H9 (cell line): ENCODE measurements around the gene WDFY1. TPM values are rescaled to one million over a fixed set of nuclear protein-coding genes. Genes with fewer than 3 reads are reported as not detected.

Experiments
- DNase-seq: peaks from one replicate; pipeline ENCODE4 v3.0.0-alpha.2; 2017
- H2AFZ ChIP-seq: one replicate; pipeline ENCODE4 v1.6.1; 2013; ENCODE audit warnings: mild to moderate bottlenecking, low read length, control low read depth, moderate library complexity
- H2AK5ac ChIP-seq: 2 replicates; pipeline ENCODE4 v1.6.1; 2013; ENCODE audit warnings: low read length, control low read depth, mixed read lengths; ENCODE audit not compliant: insufficient read length
- H2BK120ac ChIP-seq: one replicate; pipeline ENCODE4 v1.6.1; 2013; ENCODE audit warnings: low read depth, mild to moderate bottlenecking, low read length, control low read depth, inconsistent platforms; ENCODE audit not compliant: poor library complexity, severe bottlenecking
- H2BK12ac ChIP-seq: 2 replicates; pipeline ENCODE4 v1.6.1; 2013; ENCODE audit warnings: low read length, control low read depth, mixed read lengths, low read depth; ENCODE audit not compliant: insufficient read length
- H2BK15ac ChIP-seq: 2 replicates; pipeline ENCODE4 v1.6.1; 2013; ENCODE audit warnings: low read depth, low read length, control low read depth
- H2BK20ac ChIP-seq: one replicate; pipeline ENCODE4 v1.6.1; 2013; ENCODE audit warnings: low read depth, mild to moderate bottlenecking, low read length, control low read depth, inconsistent platforms; ENCODE audit not compliant: poor library complexity, severe bottlenecking
- H2BK5ac ChIP-seq: 2 replicates; pipeline ENCODE4 v1.6.1; 2013; ENCODE audit warnings: low read length, control low read depth, mixed read lengths; ENCODE audit not compliant: insufficient read length
- H3K14ac ChIP-seq: 2 replicates; pipeline ENCODE4 v1.6.1; 2013; ENCODE audit warnings: low read length, control low read depth; ENCODE audit not compliant: insufficient read depth
- H3K18ac ChIP-seq: 2 replicates; pipeline ENCODE4 v1.6.1; 2013; ENCODE audit warnings: low read depth, mild to moderate bottlenecking, mixed read lengths, low read length, control low read depth; ENCODE audit not compliant: insufficient read length
- H3K23ac ChIP-seq: 2 replicates; pipeline ENCODE4 v1.6.1; 2013; ENCODE audit warnings: low read length, control low read depth, mixed read lengths, low read depth; ENCODE audit not compliant: insufficient read length
- H3K23me2 ChIP-seq: 2 replicates; pipeline ENCODE4 v1.6.1; 2013; ENCODE audit warnings: low read depth, mild to moderate bottlenecking, mixed read lengths, low read length, control low read depth; ENCODE audit not compliant: insufficient read length, poor library complexity, severe bottlenecking
- H3K27ac ChIP-seq: 2 replicates; pipeline ENCODE4 v1.5.1; 2013; ENCODE audit warnings: low read length, control low read depth, mixed read lengths, low read depth; ENCODE audit not compliant: insufficient read length
- H3K27me3 ChIP-seq: 2 replicates; pipeline ENCODE4 v1.6.1; 2013; ENCODE audit warnings: low read length, control low read depth, inconsistent platforms; ENCODE audit not compliant: insufficient read depth
- H3K4ac ChIP-seq: 2 replicates; pipeline ENCODE4 v1.6.1; 2013; ENCODE audit warnings: low read depth, mild to moderate bottlenecking, control low read depth, inconsistent platforms, low read length, moderate library complexity
- H3K4me1 ChIP-seq: 2 replicates; pipeline ENCODE4 v1.6.1; 2013; ENCODE audit warnings: low read length, control low read depth, inconsistent platforms; ENCODE audit not compliant: insufficient read depth
- H3K4me2 ChIP-seq: 2 replicates; pipeline ENCODE4 v1.6.1; 2013; ENCODE audit warnings: low read length, control low read depth, mixed read lengths; ENCODE audit not compliant: insufficient read length, insufficient read depth
- H3K56ac ChIP-seq: 2 replicates; pipeline ENCODE4 v1.6.1; 2013; ENCODE audit warnings: low read depth, mild to moderate bottlenecking, mixed read lengths, low read length, control low read depth; ENCODE audit not compliant: insufficient read length
- H3K79me1 ChIP-seq: 2 replicates; pipeline ENCODE4 v1.6.1; 2013; ENCODE audit warnings: low read depth, mild to moderate bottlenecking, moderate library complexity, low read length, control low read depth, inconsistent platforms; ENCODE audit not compliant: insufficient read depth, poor library complexity, severe bottlenecking
- H3K79me2 ChIP-seq: 2 replicates; pipeline ENCODE4 v1.6.1; 2013; ENCODE audit warnings: low read length, control low read depth, inconsistent platforms; ENCODE audit not compliant: insufficient read depth
- H3K9ac ChIP-seq: 2 replicates; pipeline ENCODE4 v1.6.1; 2013; ENCODE audit warnings: low read length, control low read depth, mixed read lengths; ENCODE audit not compliant: insufficient read length; ENCODE audit errors: extremely low read depth
- H3K9me3 ChIP-seq: one replicate; pipeline ENCODE4 v1.6.1; 2013; ENCODE audit warnings: low read depth, low read length, inconsistent platforms; ENCODE audit not compliant: control insufficient read depth
- H3T11ph ChIP-seq: one replicate; pipeline ENCODE4 v1.6.1; 2013; ENCODE audit warnings: mild to moderate bottlenecking, low read length, control low read depth, inconsistent platforms
- H4K20me1 ChIP-seq: one replicate; pipeline ENCODE4 v1.6.1; 2013; ENCODE audit not compliant: control insufficient read depth, insufficient read length, insufficient read depth
- H4K5ac ChIP-seq: 2 replicates; pipeline ENCODE4 v1.6.1; 2013; ENCODE audit warnings: low read depth, mild to moderate bottlenecking, mixed read lengths, low read length, control low read depth; ENCODE audit not compliant: insufficient read length
- H4K8ac ChIP-seq: replicated peaks from 2 replicates; pipeline ENCODE4 v1.6.1; 2013; ENCODE audit warnings: low read length, control low read depth, mixed read lengths, low read depth; ENCODE audit not compliant: insufficient read length
- H4K91ac ChIP-seq: 2 replicates; pipeline ENCODE4 v1.6.1; 2013; ENCODE audit warnings: low read depth, mild to moderate bottlenecking, moderate library complexity, mixed read lengths, low read length, control low read depth; ENCODE audit not compliant: insufficient read length
- H3K27ac Mint-ChIP-seq, 3 experiments: 2 replicates in 2 of 3; 3 replicates in 1 of 3; pipeline ENCODE4 v1.8.0; 2020 to 2021; ENCODE audit warnings: mixed read lengths in 3 of 3, mild to moderate bottlenecking in 1 of 3, moderate library complexity in 1 of 3
- H3K27me3 Mint-ChIP-seq: 2 replicates; pipeline ENCODE4 v1.8.0; 2021; ENCODE audit warnings: low read depth, mild to moderate bottlenecking, moderate library complexity, mixed read lengths
- H3K36me3 Mint-ChIP-seq, 3 experiments: 2 replicates in 2 of 3; 3 replicates in 1 of 3; pipeline ENCODE4 v1.8.0; 2020 to 2021; ENCODE audit warnings: low read depth in 3 of 3, mixed read lengths in 3 of 3; ENCODE audit not compliant: insufficient read depth in 1 of 3
- H3K4me1 Mint-ChIP-seq, 2 experiments: 2 replicates each; pipeline ENCODE4 v1.8.0; 2020; ENCODE audit warnings: mixed read lengths in 2 of 2
- H3K4me3 Mint-ChIP-seq, 2 experiments: 2 replicates in 1 of 2; 3 replicates in 1 of 2; pipeline ENCODE4 v1.8.0; 2020 to 2021; ENCODE audit warnings: mild to moderate bottlenecking in 2 of 2, mixed read lengths in 2 of 2, moderate library complexity in 1 of 2
- H3K9me3 Mint-ChIP-seq, 2 experiments: 2 replicates in 1 of 2; 3 replicates in 1 of 2; pipeline ENCODE4 v1.8.0; 2020; ENCODE audit warnings: mild to moderate bottlenecking in 2 of 2, mixed read lengths in 2 of 2, moderate library complexity in 1 of 2
- WGBS: extraction: QIAGEN DNeasy Blood & Tissue Kit; methylation state at CpG from one replicate; pipeline ENCODE4 v1.1.7; 2013; ENCODE audit warnings: missing lambda C conversion rate, low lambda C conversion rate, mixed read lengths; ENCODE audit not compliant: insufficient read length; ENCODE audit errors: extremely low coverage; 5-methylcytosine and 5-hydroxymethylcytosine counted together
- total RNA-seq: library from RNA; stranded (reverse); gene quantifications from 2 replicates; pipeline ENCODE4 v1.2.1, GENCODE V29; 2021
- TF ChIP-seq, protein P1 (sequence below): fragments of 200-600 bp; sonication (generic); conservative IDR thresholded peaks from 3 replicates; pipeline ENCODE4 v1.8.0; 2021; ENCODE audit warnings: antibody characterized with exemption, mild to moderate bottlenecking

The WDFY1 gene
- total RNA-seq, 1 experiment from 2014 or later, result 54.1 TPM

DNA sequence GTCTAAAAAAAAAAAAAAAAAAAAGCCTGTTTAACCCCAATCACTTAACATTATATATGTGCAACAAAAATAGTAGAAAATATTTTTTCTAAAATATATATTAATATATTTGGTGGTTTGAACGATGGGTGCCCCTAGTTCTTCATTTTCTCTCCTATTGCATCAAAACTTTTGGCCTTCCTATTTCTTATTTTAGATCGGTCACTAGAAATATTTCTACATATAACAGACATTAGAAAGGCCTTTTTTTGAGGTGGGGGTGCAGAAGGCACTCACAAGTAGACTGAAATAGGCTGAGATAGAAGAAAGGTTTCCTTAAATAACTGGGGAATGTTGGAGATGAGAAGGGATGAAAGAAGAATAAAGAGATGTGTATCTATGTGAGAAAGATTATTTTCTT, 58.4 kb downstream of the WDFY1 start:
- no peak overlapping the region for H2BK15ac ChIP-seq
- H3T11ph ChIP-seq, result no peak overlapping the region
- no peak overlapping the region for H3K4ac ChIP-seq
- H3K79me2 ChIP-seq, result no peaks in the 10 kb centered on the region
- TF ChIP-seq, protein P1, sequence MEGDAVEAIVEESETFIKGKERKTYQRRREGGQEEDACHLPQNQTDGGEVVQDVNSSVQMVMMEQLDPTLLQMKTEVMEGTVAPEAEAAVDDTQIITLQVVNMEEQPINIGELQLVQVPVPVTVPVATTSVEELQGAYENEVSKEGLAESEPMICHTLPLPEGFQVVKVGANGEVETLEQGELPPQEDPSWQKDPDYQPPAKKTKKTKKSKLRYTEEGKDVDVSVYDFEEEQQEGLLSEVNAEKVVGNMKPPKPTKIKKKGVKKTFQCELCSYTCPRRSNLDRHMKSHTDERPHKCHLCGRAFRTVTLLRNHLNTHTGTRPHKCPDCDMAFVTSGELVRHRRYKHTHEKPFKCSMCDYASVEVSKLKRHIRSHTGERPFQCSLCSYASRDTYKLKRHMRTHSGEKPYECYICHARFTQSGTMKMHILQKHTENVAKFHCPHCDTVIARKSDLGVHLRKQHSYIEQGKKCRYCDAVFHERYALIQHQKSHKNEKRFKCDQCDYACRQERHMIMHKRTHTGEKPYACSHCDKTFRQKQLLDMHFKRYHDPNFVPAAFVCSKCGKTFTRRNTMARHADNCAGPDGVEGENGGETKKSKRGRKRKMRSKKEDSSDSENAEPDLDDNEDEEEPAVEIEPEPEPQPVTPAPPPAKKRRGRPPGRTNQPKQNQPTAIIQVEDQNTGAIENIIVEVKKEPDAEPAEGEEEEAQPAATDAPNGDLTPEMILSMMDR, result no peak
- H3K9ac ChIP-seq, result no peak overlapping the region
- no peak overlapping the region for H4K8ac ChIP-seq
- no peak overlapping the region for H3K56ac ChIP-seq
- no peak overlapping the region for H3K23ac ChIP-seq
- no peak overlapping the region for H2AFZ ChIP-seq
- H3K79me1 ChIP-seq, result no peaks in the 10 kb centered on the region
- no peak overlapping the region for H2BK12ac ChIP-seq
- DNase-seq, result no peak
- no peak overlapping the region for H2AK5ac ChIP-seq
- no CpG with 5 or more reads among the region's 2 CpGs for WGBS
- H3K36me3 Mint-ChIP-seq, result peaks cover 28 to 64% (median 52%) of the 10 kb centered on the region in 3 experiments
- H3K4me1 ChIP-seq, result no peaks in the 10 kb centered on the region
- no peak overlapping the region for H3K14ac ChIP-seq
- H3K27ac ChIP-seq, result no peak overlapping the region
- H3K4me1 Mint-ChIP-seq, result no peaks in the 10 kb centered on the region
- no peaks in the 10 kb centered on the region for H4K20me1 ChIP-seq
- H2BK120ac ChIP-seq, result no peak overlapping the region
- no peaks in the 10 kb centered on the region for H3K27me3 Mint-ChIP-seq
- no peak overlapping the region for H3K4me3 Mint-ChIP-seq
- H3K18ac ChIP-seq, result no peak overlapping the region
- H2BK20ac ChIP-seq, result no peak overlapping the region
- no peak overlapping the region for H2BK5ac ChIP-seq
- H3K27me3 ChIP-seq, result no peaks in the 10 kb centered on the region
- no peak overlapping the region for H3K4me2 ChIP-seq
- no peak overlapping the region for H4K5ac ChIP-seq
- H3K9me3 ChIP-seq, result no peaks in the 10 kb centered on the region
- H3K23me2 ChIP-seq, result no peaks in the 10 kb centered on the region
- no peak overlapping the region for H4K91ac ChIP-seq
- no peaks in the 10 kb centered on the region; a peak in 2 of 5 replicates for H3K9me3 Mint-ChIP-seq
- H3K27ac Mint-ChIP-seq, result peak overlapping the region in 2 of 3 experiments; percentile 31 to 37; a peak in 3 of 7 replicates
